Loucy (cell line): ENCODE results near the gene MPI.

Experiments used
- H2AFZ ChIP-seq: fragments of 200-600 bp; sonication (generic); 2 replicates; pipeline ENCODE4 v1.6.0; 2016; ENCODE audit warnings: antibody characterized with exemption, mild to moderate bottlenecking, low read length, moderate library complexity
- H3F3A ChIP-seq: fragments of 200-600 bp; 2 replicates; pipeline ENCODE4 v1.6.0; 2016; ENCODE audit warnings: antibody characterized with exemption, low read depth, mild to moderate bottlenecking
- H3K27me3 ChIP-seq: fragments of 200-600 bp; sonication (generic); 2 replicates; pipeline ENCODE4 v1.6.1; 2014; ENCODE audit warnings: low read length, mild to moderate bottlenecking; ENCODE audit not compliant: insufficient read depth, poor library complexity, severe bottlenecking
- H3K36me3 ChIP-seq: fragments of 200-600 bp; sonication (generic); 2 replicates; pipeline ENCODE4 v1.6.1; 2016; ENCODE audit warnings: low read length; ENCODE audit not compliant: insufficient read depth
- H3K4me1 ChIP-seq: fragments of 200-600 bp; sonication (generic); 2 replicates; pipeline ENCODE4 v1.5.1; 2014; ENCODE audit warnings: low read length, mild to moderate bottlenecking; ENCODE audit not compliant: insufficient read depth, poor library complexity, severe bottlenecking
- H3K4me2 ChIP-seq: fragments of 200-600 bp; sonication (generic); 2 replicates; pipeline ENCODE4 v1.6.0; 2014; ENCODE audit warnings: antibody characterized with exemption, low read length, low read depth, mild to moderate bottlenecking; ENCODE audit not compliant: poor library complexity, severe bottlenecking
- H3K4me3 ChIP-seq: fragments of 200-600 bp; sonication (generic); 2 replicates; pipeline ENCODE4 v1.5.1; 2014; ENCODE audit warnings: low read length, mild to moderate bottlenecking, mixed read lengths; ENCODE audit not compliant: poor library complexity, severe bottlenecking
- H3K79me2 ChIP-seq: fragments of 200-600 bp; sonication (generic); 2 replicates; pipeline ENCODE4 v1.6.1; 2014; ENCODE audit warnings: low read length; ENCODE audit not compliant: insufficient read depth
- H3K9ac ChIP-seq: fragments of 200-600 bp; sonication (generic); 2 replicates; pipeline ENCODE4 v1.6.0; 2014; ENCODE audit warnings: mild to moderate bottlenecking, low read depth, low read length, moderate library complexity; ENCODE audit not compliant: poor library complexity, severe bottlenecking
- H3K9me2 ChIP-seq: fragments of 200-600 bp; sonication (generic); replicated peaks from 2 replicates; pipeline ENCODE4 v1.6.1; 2016; ENCODE audit warnings: low read depth, low read length, mixed read lengths
- H3K9me3 ChIP-seq: fragments of 200-600 bp; sonication (generic); 2 replicates; pipeline ENCODE4 v1.6.1; 2014; ENCODE audit warnings: mild to moderate bottlenecking, antibody characterized with exemption, low read length, low read depth; ENCODE audit not compliant: insufficient read depth
- H4K20me1 ChIP-seq: fragments of 200-600 bp; sonication (generic); 2 replicates; pipeline ENCODE4 v1.6.0; 2014; ENCODE audit warnings: antibody characterized with exemption, low read length, mild to moderate bottlenecking; ENCODE audit not compliant: insufficient read depth, poor library complexity, severe bottlenecking
- CTCF ChIP-seq: fragments of 200-600 bp; sonication (generic); conservative IDR thresholded peaks from 2 replicates; pipeline ENCODE4 v1.5.1; 2014; ENCODE audit warnings: mild to moderate bottlenecking, antibody characterized with exemption, low read length
- EZH2phosphoT487 ChIP-seq: fragments of 200-600 bp; IDR thresholded peaks from 2 replicates; pipeline ENCODE4 v1.6.1; 2018; ENCODE audit warnings: antibody characterized with exemption, mild to moderate bottlenecking, moderate library complexity, borderline replicate concordance

The MPI gene

GRCh38 chr15:74901612-74902063, 11.8 kb downstream of the MPI start:
- no peaks in the 10 kb centered on the region for H3K27me3 ChIP-seq
- H3K4me3 ChIP-seq: peak overlapping the region; percentile 34
- peak overlapping the region; percentile 46 for H3K4me2 ChIP-seq
- H4K20me1 ChIP-seq: no peaks in the 10 kb centered on the region
- TF ChIP-seq EZH2phosphoT487: no peak
- TF ChIP-seq CTCF: peak; percentile 95
- H3K36me3 ChIP-seq: peaks cover 4% of the 10 kb centered on the region; the same call in 1 of the 2 replicates
- no peak overlapping the region for H2AFZ ChIP-seq
- no peaks in the 10 kb centered on the region for H3K9me2 ChIP-seq
- no peaks in the 10 kb centered on the region for H3K9me3 ChIP-seq
- peak overlapping the region; percentile 48 for H3K9ac ChIP-seq
- H3K79me2 ChIP-seq: peaks cover 24% of the 10 kb centered on the region
- H3K4me1 ChIP-seq: peaks cover 16% of the 10 kb centered on the region
- H3F3A ChIP-seq: no peaks in the 10 kb centered on the region

- H3K36me3 ChIP-seq: peaks cover 4% of the 10 kb centered on the region; the same call in 1 of the 2 replicates
Measured at GRCh38 chr15:74902295-74903075, 12.6 kb downstream of the MPI start.

GRCh38 chr15:74903676-74904075, 13.8 kb downstream of the MPI start:
- no peak overlapping the region for H2AFZ ChIP-seq
- no peaks in the 10 kb centered on the region for H3F3A ChIP-seq
- peak overlapping the region; percentile 19 for H3K9ac ChIP-seq
- peaks cover 4% of the 10 kb centered on the region; the same call in 1 of the 2 replicates for H3K36me3 ChIP-seq
- peaks cover 18% of the 10 kb centered on the region for H3K4me1 ChIP-seq
- no peaks in the 10 kb centered on the region for H4K20me1 ChIP-seq
- no peaks in the 10 kb centered on the region for H3K9me2 ChIP-seq
- TF ChIP-seq CTCF (no peak), EZH2phosphoT487 (no peak)
- peaks cover 24% of the 10 kb centered on the region for H3K79me2 ChIP-seq
- no peak overlapping the region for H3K4me3 ChIP-seq
- H3K9me3 ChIP-seq: no peaks in the 10 kb centered on the region
- no peak overlapping the region for H3K4me2 ChIP-seq
- no peaks in the 10 kb centered on the region for H3K27me3 ChIP-seq

More at GRCh38 chr15:74902295-74903075, 12.6 kb downstream of the MPI start:
- Histone ChIP-seq H3K9me2 (no peaks in the 10 kb centered on the region), H3K4me2 (no peak overlapping the region), H3K79me2 (peaks cover 24% of the 10 kb centered on the region), H2AFZ (no peak overlapping the region), H3K4me3 (no peak overlapping the region), H3K9ac (no peak overlapping the region), H3F3A (no peaks in the 10 kb centered on the region), H3K9me3 (no peaks in the 10 kb centered on the region), H3K4me1 (peaks cover 20% of the 10 kb centered on the region), H4K20me1 (no peaks in the 10 kb centered on the region), H3K27me3 (no peaks in the 10 kb centered on the region)
- TF ChIP-seq CTCF (no peak), EZH2phosphoT487 (no peak)
